Measurements from ENCODE around the gene NOTUM.

NOTUM gene

GRCh38 chr17:81908793-81909192, 52.2 kb downstream of the NOTUM start:
- DNase-seq: no peak

- no peak for DNase-seq
Measured at GRCh38 chr17:81907219-81908145, 53.5 kb downstream of the NOTUM start.

DNA sequence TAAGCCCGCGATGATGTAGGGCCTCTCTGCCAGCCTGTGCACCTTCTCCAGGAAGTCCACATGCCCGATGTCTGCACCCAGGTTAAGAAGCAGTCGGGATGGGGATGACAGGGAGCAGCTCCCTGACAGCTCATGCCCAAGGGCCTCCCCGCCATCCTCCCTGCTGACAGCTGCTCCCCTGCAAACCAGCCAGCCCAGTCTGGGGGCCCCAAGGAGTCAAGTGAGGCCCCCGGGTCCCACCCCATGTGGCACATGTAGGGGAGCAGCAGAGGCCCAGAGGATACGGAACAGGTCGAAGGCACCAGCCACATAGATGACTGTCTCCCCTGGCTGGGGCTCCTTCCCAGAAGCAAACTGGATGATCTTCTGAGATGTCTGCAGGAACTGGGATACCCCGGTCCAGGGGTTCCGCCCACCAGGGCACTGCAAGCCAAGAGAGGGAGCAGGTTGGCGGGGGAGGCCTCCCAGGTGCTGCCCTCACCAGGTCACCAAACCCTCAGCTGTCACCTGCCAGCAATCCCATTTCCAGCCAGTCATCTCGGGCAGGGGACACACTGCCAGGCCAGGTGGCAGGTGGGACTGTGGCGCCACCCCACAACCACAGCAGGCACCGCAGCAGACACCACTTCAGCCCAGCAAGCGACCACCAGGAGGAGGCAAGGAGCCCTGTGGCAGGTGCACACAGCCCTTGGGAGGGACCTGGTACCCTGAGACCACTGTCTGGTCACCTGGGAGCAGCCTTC, 54.3 kb downstream of the NOTUM start:
- DNase-seq: no peak

- no peak for DNase-seq
Measured at GRCh38 chr17:81905993-81906392, 55.0 kb downstream of the NOTUM start.

GRCh38 chr17:81905424-81905875, 55.5 kb downstream of the NOTUM start:
- DNase-seq: no peak

DNA sequence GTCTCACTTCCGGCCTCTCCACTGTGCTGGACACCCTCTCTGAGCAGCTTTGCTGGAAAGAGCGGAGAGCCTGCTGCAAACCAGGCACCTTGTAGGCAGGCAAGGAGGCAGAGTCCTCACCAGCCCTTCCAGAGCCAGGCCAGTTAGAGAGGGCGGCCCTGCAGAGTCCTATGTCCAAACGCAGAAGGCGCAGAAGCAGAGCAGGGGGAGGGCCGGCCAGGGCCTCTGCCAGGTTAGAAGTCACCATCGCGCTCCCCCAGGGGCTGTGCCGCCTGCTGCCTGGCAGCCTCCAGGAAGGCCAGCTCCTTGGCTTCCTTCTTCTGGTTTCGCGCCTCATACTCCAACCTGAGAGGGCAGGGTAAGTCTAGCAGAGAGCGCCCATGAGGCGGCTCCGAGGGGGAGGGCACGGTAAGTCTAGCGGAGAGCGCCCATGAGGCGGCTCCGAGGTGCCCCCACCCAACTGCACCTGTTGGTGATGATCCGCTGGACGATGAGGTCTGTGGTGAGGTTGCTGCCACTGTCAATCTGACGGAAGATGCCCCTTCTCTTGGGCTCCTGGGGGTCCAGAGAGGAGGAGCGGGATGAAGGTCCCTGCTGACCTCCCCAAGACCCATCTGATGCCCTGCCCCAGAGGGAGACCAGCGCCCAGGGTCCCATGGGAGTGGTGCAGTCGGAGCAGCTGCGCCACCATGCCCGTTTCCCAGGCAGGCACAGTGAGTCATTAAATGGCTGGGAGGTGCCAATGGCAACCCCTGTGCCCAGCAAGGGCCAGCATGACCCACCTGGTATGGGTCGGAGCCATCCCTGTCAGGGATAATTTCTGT, 56.2 kb downstream of the NOTUM start:
- no peak for DNase-seq

DNA sequence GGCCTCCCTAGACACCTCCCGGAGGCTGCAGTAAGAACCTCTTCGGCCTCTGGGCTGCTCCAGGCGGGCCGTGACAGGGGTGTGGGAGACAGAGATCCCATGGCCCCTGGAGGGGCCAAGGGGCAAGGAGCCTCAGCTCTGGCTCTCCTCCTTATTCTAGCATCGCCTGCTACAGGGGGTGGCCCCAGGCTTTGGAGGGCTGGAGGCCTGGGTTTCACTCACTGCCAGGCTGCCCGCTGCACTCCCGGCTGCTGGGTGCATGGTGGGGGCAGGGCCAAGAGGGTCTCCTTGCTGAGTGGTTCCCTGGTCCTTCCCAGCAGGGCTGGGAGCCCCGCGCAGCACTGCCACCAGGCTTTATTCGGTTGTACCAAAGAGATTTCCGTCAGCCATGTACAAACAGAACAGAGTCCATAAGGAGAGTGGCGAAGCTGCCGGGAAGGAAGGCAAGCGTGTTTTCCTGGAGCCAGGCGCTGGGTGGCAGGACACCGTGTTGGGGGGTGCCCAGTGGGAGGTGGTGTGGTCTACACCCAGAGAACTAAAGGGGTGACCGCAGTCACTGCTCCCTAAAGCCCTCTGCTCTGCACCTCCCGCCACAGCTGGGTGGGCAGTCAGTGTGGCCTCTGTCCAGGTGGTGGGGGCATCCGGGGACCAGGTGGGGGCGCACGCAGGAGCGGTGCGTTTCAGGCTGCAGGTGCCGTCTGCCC, 56.9 kb downstream of the NOTUM start:
- DNase-seq: no peak

GRCh38 chr17:81903415-81903831, 57.6 kb downstream of the NOTUM start:
- DNase-seq: no peak

DNA sequence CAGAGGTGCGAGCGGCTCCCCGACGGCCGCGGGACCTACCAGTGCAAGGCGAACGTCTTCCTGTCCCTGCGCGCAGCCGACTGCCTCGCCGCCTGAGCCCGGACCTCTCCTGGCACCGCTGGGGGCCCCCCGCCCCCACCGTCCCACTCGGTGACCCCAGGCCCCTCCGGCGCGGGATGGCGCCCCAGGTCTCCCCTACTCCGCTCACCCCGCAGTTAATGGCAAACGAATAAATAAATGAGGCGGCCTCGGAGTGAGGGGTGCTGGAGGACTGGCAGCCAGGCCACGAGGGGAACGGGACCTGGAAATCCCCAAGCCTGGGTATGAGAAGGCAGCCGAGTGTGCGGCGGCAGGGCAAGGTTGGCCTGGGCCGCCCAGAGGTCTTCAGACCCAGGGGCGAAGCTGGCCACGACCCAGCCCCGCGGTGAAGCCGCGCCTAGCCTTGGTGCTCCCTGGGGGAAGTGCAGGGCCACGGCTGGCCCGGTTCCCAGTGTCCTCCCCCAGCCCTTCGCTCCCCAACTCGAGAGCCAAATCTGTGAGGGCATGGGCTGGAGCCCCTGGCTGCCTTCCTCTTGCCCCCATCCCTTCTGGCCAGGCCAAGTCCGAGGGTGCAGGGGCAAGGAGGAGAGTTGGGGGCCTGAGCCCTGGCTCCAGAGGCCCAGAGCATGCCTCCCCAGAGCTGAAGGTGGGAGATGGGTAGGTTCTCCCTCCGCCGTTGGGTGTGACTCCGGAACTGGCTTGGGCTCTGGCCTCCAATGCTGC, 58.2 kb downstream of the NOTUM start:
- no peak for DNase-seq
